Stimulated activated CD8-positive, alpha-beta memory T cell treated with anti-CD3 and anti-CD28 coated beads, Interleukin-2, amount 100 ng/mL, for 1 hour (primary cell): ENCODE data around the gene NUFIP2.
"Not testable (repeated sequence)": the region's sequence is repeated elsewhere in the genome, so short reads cannot be mapped to it uniquely, and the experiment has no call there.

Experiments used
- DNase-seq, 2 donors: peaks; one replicate each; pipeline ENCODE4 v3.0.0-alpha.2; 2020; ENCODE audit warnings: low read depth in 2 of 2

NUFIP2 gene

GRCh38 chr17:29293890-29294579 lies at the start of gene NUFIP2:
TSS of gene NUFIP2 (minus strand) at chr17:29294148. CDS start at chr17:29294059, 89 bp downstream.
- peak; percentile 95 to 98 for DNase-seq

GRCh38 chr17:29342158-29342765 lies 48.3 kb upstream of the NUFIP2 start:
- no peak for DNase-seq

GRCh38 chr17:29341726-29342125 lies 47.8 kb upstream of the NUFIP2 start:
- no peak for DNase-seq

- not testable (repeated sequence) for DNase-seq
These were observed 45.1 kb upstream of the NUFIP2 start for GRCh38 chr17:29339016-29339415.

- no peak for DNase-seq
These were observed 37.7 kb upstream of the NUFIP2 start for GRCh38 chr17:29331708-29332085.

- no peak for DNase-seq
These were observed 37.2 kb upstream of the NUFIP2 start for GRCh38 chr17:29331075-29331707.

GRCh38 chr17:29327412-29327811 lies 33.5 kb upstream of the NUFIP2 start:
- DNase-seq: no peak

- no peak for DNase-seq
These were observed 32.3 kb upstream of the NUFIP2 start for GRCh38 chr17:29326023-29326813.

GRCh38 chr17:29322363-29322762 lies 28.4 kb upstream of the NUFIP2 start:
- no peak for DNase-seq

- DNase-seq: no peak
These were observed 9.4 kb upstream of the NUFIP2 start for GRCh38 chr17:29303386-29303785.

- no peak for DNase-seq
These were observed 5.1 kb upstream of the NUFIP2 start for GRCh38 chr17:29299031-29299430.

GRCh38 chr17:29295420-29295819 lies 1.5 kb upstream of the NUFIP2 start:
- DNase-seq: no peak

- no peak for DNase-seq
These were observed 592 bp upstream of the NUFIP2 start for GRCh38 chr17:29294580-29294900.

- DNase-seq: peak; percentile 20 to 24
These were observed 707 bp downstream of the NUFIP2 start for GRCh38 chr17:29292992-29293889.

- DNase-seq: peak; percentile 37 to 50
These were observed 1.6 kb downstream of the NUFIP2 start for GRCh38 chr17:29292071-29292991.

- DNase-seq: no peak
These were observed 2.7 kb downstream of the NUFIP2 start for GRCh38 chr17:29291163-29291752.

GRCh38 chr17:29289852-29290251 lies 4.1 kb downstream of the NUFIP2 start:
- no peak for DNase-seq

GRCh38 chr17:29283961-29284360 lies 10.0 kb downstream of the NUFIP2 start:
- no peak for DNase-seq

GRCh38 chr17:29283496-29283895 lies 10.5 kb downstream of the NUFIP2 start:
- DNase-seq: no peak
